GM12878 (cell line): ENCODE data around the gene PRPSAP1.
"Not testable (repeated sequence)": the region's sequence is repeated elsewhere in the genome, so short reads cannot be mapped to it uniquely, and the experiment has no call there.

ENCODE experiments used
- CHD1 ChIP-seq: IDR thresholded peaks from 2 replicates; pipeline ENCODE4 v1.6.1; 2012; ENCODE audit warnings: low read depth, low read length, improper control_type of control experiment
- CTCF ChIP-seq, 3 experiments: IDR thresholded peaks in 2 of 3; conservative IDR thresholded peaks in 1 of 3; 2 replicates each; pipeline ENCODE4 v1.5.1; 2011; ENCODE audit warnings: low read depth in 3 of 3, low read length in 3 of 3, mild to moderate bottlenecking in 3 of 3, control low read depth in 2 of 3, moderate library complexity in 2 of 3, inconsistent platforms in 1 of 3, mixed read lengths in 1 of 3; ENCODE audit not compliant: control insufficient read depth in 2 of 3, insufficient read depth in 1 of 3; ENCODE audit errors: extremely low read depth in 1 of 3
- GABPA ChIP-seq: IDR thresholded peaks from 2 replicates; pipeline ENCODE4 v1.6.1; 2014; ENCODE audit warnings: antibody characterized with exemption, low read depth, mild to moderate bottlenecking, inconsistent platforms
- HDAC6 ChIP-seq: fragments of 200-600 bp; sonication (generic); IDR thresholded peaks from one replicate; pipeline ENCODE4 v1.8.0; 2017; ENCODE audit warnings: antibody characterized with exemption; ENCODE audit not compliant: unreplicated experiment
- MAX ChIP-seq: IDR thresholded peaks from 2 replicates; pipeline ENCODE4 v1.6.1; 2012; ENCODE audit warnings: low read depth, low read length, improper control_type of control experiment
- MXI1 ChIP-seq: fragments of 150-350 bp; IDR thresholded peaks from 2 replicates; pipeline ENCODE4 v1.6.1; 2011; ENCODE audit warnings: low read depth, mild to moderate bottlenecking, inconsistent platforms, low read length, improper control_type of control experiment
- NFYA ChIP-seq: IDR thresholded peaks from 2 replicates; pipeline ENCODE4 v1.6.1; 2011; ENCODE audit warnings: low read depth, mild to moderate bottlenecking, low read length, improper control_type of control experiment, borderline replicate concordance
- POLR2A ChIP-seq: IDR thresholded peaks from 2 replicates; pipeline ENCODE4 v1.6.1; 2011; ENCODE audit warnings: low read depth, mild to moderate bottlenecking, low read length
- SMC3 ChIP-seq: IDR thresholded peaks from 2 replicates; pipeline ENCODE4 v1.6.1; 2011; ENCODE audit warnings: low read length, improper control_type of control experiment, borderline replicate concordance

GRCh38 chr17:76359776-76360175 lies 6.1 kb upstream of the PRPSAP1 start:
- TF ChIP-seq SMC3; CHD1; MXI1; NFYA; MAX; POLR2A; HDAC6; GABPA; CTCF (IDR thresholded peaks at IDR 0.05 in 2 of 3, conservative IDR thresholded peaks at IDR 0.05 in 1 of 3; ENCODE audit: control insufficient read depth in 2 of 3, extremely low read depth in 1 of 3, insufficient read depth in 1 of 3, low read depth in 3 of 3, low read length in 3 of 3): not testable (repeated sequence)
